Epithelial cell of proximal tubule (primary cell): ENCODE results near the gene RNF25. TPM values are rescaled to one million over a fixed set of nuclear protein-coding genes. Genes with fewer than 3 reads are reported as not detected.

Source experiments
- DNase-seq: peaks from one replicate; pipeline ENCODE4 v3.0.0-alpha.2; 2011; ENCODE audit warnings: low read depth
- H3K4me3 ChIP-seq: 2 replicates; pipeline ENCODE4 v1.5.1; 2011; ENCODE audit warnings: low read depth, mild to moderate bottlenecking, low read length
- CTCF ChIP-seq: conservative IDR thresholded peaks from 2 replicates; pipeline ENCODE4 v1.5.1; 2012; ENCODE audit warnings: low read depth, mild to moderate bottlenecking, low read length
- total RNA-seq: library from RNA; depleted of rRNA; stranded (reverse); fragments of >200 nt; gene quantifications from 2 replicates; pipeline ENCODE4 v1.2.3, GENCODE V29; 2015

RNF25 gene
- total RNA-seq, 1 donor from 2014 or later: 32.6 TPM

- no peak for DNase-seq
- H3K4me3 ChIP-seq: no peak overlapping the region
- no peak for TF ChIP-seq CTCF
These were observed 44.3 kb upstream of the RNF25 start for GRCh38 chr2:218716070-218716469.

GRCh38 chr2:218713922-218714321, 42.1 kb upstream of the RNF25 start:
- DNase-seq: no peak
- no peak overlapping the region for H3K4me3 ChIP-seq
- TF ChIP-seq CTCF: no peak

DNA sequence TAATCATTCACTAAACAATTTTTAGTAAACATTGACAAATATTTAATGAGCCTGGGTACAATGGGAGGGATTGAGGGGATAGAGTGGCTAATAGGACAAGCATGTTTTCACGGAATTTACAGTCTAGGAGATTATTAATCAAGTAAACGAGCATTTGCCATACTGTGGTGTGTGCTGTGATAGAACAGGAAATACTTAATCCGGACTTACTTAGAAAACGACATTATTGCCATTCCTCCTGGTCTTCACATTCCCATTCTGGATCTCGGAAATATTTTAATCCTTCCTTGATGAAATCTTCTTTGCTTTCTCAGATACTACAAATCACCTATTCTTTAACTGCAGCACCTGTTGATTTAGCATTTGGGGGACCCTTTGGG, 39.7 kb upstream of the RNF25 start:
- peak overlapping the region; percentile 96 for H3K4me3 ChIP-seq
- TF ChIP-seq CTCF: no peak
- DNase-seq: peak; percentile 45

- DNase-seq: peak; percentile 31
- peak; percentile 67 for TF ChIP-seq CTCF
These were observed 39.1 kb upstream of the RNF25 start, which contains the start of gene TTLL4 for GRCh38 chr2:218710687-218711549. TSS of gene TTLL4 (plus strand) at chr2:218710835. CDS start at chr2:218737677, 26,842 bp downstream.

DNA sequence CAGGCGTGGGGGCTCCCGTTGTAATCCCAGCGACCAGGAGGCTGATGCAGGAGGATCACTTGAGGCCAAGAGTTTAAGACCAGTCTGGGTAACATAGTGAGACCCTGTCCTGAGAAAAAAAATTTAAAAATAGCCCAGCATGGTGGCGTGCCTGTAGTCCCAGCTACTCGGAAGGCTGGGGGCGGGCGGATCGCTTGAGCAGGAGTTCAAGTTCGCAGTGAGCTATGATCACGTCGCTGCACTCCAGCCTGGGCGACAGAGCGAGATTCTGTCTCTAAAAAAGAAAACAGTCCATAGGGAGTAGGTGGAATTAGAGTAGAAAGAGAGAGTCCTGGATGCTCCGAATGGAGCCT, 38.5 kb upstream of the RNF25 start:
- TF ChIP-seq CTCF: no peak
- peak overlapping the region; percentile 96 for H3K4me3 ChIP-seq
- no peak for DNase-seq

More at GRCh38 chr2:218710687-218711549, 39.1 kb upstream of the RNF25 start, which contains the start of gene TTLL4:
- peak within 1 kb of the TSS; percentile 96 for H3K4me3 ChIP-seq

GRCh38 chr2:218709908-218710307, 38.1 kb upstream of the RNF25 start:
- peak overlapping the region; percentile 96 for H3K4me3 ChIP-seq
- DNase-seq: no peak
- TF ChIP-seq CTCF: no peak

- H3K4me3 ChIP-seq: no peak overlapping the region
- TF ChIP-seq CTCF: no peak
- DNase-seq: no peak
These were observed 36.3 kb upstream of the RNF25 start for GRCh38 chr2:218708086-218708485.
